Measurements from ENCODE around the gene FGFBP2.

The FGFBP2 gene

GRCh38 chr4:15963001-15963451, at the start of gene FGFBP2:
TSS of gene FGFBP2 (minus strand) at chr4:15963175. CDS start at chr4:15963129, 46 bp downstream.
- peak; percentile 29 to 36 for DNase-seq (ENCODE audit: low read depth in 2 of 2)

- DNase-seq (ENCODE audit: low read depth in 2 of 2), result no peak
These were observed 48.2 kb upstream of the FGFBP2 start for GRCh38 chr4:16011173-16011572.

DNA sequence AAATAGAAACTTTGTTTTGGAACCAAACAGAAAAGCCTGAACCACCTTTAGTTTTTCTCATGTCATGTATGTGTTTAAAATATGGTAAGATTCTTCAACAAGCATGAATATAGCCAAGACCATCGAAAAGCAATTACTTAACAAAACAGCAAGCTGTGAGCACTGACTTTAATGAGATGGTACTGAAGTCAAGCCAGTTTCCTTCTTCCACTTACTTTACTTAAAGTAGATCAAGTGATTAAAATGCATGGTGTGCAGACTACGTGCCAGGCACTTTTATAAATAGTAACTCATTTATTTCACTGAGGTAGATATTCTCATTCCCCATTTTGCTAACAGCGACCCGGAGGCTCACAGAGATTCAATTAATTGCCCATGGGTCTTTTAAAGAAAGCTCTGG, 46.2 kb upstream of the FGFBP2 start:
- DNase-seq (ENCODE audit: low read depth in 2 of 2), result no peak

DNA sequence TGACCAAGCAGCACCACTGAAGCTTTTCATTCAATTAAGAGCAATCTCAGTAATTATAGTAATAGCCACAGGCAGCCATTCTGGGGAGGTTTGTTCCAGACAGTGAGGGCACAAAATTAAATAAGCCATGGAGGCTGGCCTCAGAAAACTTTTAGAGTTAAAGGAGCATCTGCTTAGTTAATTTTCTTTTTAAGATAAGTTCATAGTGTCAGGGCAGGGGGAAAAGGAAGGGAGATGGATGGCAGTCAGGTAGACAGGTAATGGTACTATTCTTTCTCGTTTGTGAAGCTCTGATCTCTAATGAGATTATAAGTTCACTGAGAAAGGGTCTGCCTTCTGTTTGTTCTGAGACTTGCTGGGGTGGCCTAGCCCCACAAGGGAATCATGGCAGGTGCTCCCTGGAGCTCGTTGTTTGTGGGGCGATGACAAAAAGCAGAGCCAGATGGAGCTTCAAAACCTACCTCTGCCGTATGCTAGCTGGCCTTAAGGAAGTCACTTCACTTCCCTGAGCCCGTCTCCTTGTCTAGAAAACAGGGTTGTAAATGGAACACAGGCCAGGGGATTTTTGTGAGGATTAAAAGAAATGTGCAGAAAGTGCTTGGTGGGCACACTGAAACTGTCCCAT, 44.6 kb upstream of the FGFBP2 start:
- no peak for DNase-seq (ENCODE audit: low read depth in 2 of 2)

- peak in 1 of 2 experiments; percentile 40 for DNase-seq (ENCODE audit: low read depth in 2 of 2)
These were observed 43.9 kb upstream of the FGFBP2 start for GRCh38 chr4:16006771-16007446.

- DNase-seq (ENCODE audit: low read depth in 2 of 2), result no peak
These were observed 42.7 kb upstream of the FGFBP2 start for GRCh38 chr4:16005676-16006075.

- DNase-seq (ENCODE audit: low read depth in 2 of 2), result peak in 1 of 2 experiments; percentile 49
These were observed 38.5 kb upstream of the FGFBP2 start for GRCh38 chr4:16001484-16001858.

- DNase-seq (ENCODE audit: low read depth in 2 of 2), result no peak
These were observed 37.9 kb upstream of the FGFBP2 start for GRCh38 chr4:16000708-16001483.

GRCh38 chr4:15996773-15997172, 33.8 kb upstream of the FGFBP2 start:
- DNase-seq (ENCODE audit: low read depth in 2 of 2), result no peak

DNA sequence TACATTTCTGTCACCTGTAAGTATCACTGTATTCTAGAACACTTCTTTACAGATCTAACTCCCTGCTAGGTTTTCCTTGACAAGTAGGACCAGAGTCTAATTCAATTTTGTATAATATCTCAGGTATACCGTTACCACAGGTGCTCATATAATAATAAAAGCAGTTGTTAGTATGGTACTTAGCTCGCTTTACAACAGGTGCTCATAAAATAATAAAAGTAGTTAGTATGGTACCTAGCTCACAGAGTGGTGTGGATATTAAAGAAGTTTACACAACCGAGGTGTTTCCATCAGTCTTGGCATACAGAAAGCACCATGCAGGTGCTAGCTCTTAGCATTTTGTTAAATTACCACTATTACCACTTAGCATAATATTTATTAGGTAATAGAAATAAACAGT, 32.9 kb upstream of the FGFBP2 start:
- DNase-seq (ENCODE audit: low read depth in 2 of 2), result no peak

GRCh38 chr4:15992167-15992485, 29.2 kb upstream of the FGFBP2 start:
- DNase-seq (ENCODE audit: low read depth in 2 of 2), result no peak

GRCh38 chr4:15990570-15991285, 27.8 kb upstream of the FGFBP2 start:
- no peak for DNase-seq (ENCODE audit: low read depth in 2 of 2)

- no peak for DNase-seq (ENCODE audit: low read depth in 2 of 2)
These were observed 26.4 kb upstream of the FGFBP2 start for GRCh38 chr4:15989424-15989823.

DNA sequence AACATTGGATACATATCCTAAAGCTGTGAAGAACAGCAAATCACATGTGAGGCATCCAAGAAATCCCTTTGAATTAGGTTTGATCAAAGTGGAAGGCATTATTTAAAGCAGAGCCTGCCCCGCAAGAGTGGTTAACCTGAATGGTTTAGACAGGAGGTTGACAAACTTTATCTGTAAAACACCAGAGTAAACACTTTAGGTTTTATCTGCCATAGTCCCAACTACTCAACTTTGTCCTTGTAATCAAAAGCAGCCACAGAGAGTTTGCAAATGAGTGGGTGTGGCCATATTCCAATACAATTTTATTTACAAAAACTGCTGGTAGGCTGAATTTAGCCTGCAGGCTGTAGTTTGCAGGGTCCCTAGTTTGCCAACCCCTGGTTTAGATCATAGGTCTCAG, 25.2 kb upstream of the FGFBP2 start:
- DNase-seq (ENCODE audit: low read depth in 2 of 2), result no peak

GRCh38 chr4:15986907-15987306, 23.9 kb upstream of the FGFBP2 start:
- no peak for DNase-seq (ENCODE audit: low read depth in 2 of 2)

DNA sequence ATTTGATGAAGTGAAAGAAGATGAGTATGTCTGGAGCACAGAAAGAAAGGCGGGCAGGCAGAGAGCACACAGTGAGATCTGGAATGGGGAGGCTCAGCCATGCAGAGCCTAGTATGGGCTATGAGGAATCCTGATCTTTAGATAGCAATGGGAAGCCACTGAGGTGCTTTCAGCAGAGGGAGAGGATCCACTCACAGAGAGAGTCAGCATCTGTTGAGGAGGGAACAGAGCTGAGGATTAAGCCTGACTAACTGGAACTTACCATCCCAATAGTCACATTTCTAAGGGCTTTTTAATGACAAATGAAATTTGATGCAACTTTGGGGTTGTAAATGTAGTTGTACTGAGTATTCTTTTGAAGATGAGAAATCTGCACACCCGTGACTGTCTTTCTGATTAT, 20.6 kb upstream of the FGFBP2 start:
- DNase-seq (ENCODE audit: low read depth in 2 of 2), result no peak

DNA sequence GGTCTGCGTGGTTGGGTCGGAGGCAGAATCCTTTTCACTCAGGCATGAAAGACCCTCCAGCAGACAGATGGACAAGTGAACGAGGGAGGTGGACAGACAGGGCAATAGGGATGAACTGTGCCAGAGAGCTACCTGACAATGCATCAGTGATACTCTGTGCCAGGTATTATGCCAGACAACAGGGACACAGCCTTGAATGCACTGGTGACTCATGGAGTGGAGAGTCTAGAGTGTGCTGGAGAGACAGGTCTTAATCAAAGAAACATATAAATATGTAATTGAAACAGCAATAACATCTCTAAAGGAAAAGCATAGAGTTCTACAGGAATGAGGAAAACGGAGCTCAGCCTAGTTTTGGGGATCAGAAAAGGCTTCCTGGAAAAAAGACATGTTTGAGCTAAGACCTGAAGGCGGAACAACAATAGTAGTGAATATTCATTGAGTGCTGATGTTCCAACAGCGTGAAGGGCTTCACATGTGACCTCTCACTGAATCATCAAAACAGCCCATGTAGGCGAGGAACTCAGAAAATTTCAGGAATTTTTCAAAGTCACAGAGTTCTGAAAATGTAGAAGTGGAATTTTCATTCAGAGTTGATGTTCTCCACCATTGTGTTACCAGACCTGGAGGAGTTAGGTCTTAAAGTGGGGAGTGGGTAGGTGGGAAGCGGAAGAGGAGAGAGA, 20.0 kb upstream of the FGFBP2 start:
- DNase-seq (ENCODE audit: low read depth in 2 of 2), result no peak

DNA sequence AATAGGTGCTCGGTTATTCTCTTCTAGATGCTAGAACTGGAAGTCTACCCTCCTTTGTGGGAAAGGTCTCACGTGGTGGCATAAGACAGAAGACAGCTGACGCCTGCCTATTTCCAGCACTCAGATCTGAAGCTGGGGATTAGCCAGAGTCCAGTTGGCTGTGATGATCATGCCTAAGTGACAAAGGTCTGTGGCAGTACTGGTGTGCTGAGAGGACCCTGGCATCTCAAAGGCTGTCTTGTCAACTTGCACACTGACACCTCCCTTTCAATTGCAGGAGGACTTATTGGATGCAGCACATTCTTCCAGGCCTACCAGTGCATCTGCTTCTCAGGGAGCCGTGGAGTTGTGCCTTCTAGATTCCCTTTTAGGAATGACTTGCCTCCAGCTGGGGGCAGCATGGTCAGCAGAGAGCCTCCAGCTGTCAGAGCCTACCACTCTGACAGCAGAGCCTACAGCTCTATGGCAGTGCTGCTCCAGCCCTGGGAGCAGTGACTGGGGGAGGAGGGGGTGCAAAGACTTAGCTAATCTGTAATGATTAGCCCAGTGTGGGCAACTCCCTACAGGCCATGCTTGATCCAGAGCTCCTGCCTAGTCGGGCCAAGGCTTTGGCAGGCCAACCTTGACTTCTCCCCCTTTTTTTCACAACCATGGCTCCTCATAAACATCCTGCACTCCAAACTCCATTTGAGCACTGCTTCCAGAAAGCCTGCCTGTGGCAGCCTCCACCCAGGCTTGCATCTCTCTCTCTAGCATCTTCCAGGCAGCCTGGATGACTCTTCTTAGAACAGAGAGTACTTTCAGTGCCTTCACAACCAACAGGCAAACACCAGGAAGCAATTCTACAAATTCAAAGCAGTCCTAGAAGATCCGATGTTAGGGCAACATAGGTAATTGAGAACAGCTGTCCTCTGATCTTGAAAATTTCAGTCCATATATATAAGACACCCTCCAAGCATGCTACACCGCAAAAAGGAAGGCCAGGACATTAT, 13.8 kb upstream of the FGFBP2 start:
- DNase-seq (ENCODE audit: low read depth in 2 of 2), result no peak

GRCh38 chr4:15971068-15971801, 8.3 kb upstream of the FGFBP2 start:
- no peak for DNase-seq (ENCODE audit: low read depth in 2 of 2)

Data from fibroblast of skin of left quadriceps (primary cell).